Measurements from ENCODE around the gene ARID1B. TPM values are rescaled to one million over a fixed set of nuclear protein-coding genes. Genes with fewer than 3 reads are reported as not detected.

Gene ARID1B
- total RNA-seq, 1 experiment from 2014 or later = 35.6 TPM

DNA sequence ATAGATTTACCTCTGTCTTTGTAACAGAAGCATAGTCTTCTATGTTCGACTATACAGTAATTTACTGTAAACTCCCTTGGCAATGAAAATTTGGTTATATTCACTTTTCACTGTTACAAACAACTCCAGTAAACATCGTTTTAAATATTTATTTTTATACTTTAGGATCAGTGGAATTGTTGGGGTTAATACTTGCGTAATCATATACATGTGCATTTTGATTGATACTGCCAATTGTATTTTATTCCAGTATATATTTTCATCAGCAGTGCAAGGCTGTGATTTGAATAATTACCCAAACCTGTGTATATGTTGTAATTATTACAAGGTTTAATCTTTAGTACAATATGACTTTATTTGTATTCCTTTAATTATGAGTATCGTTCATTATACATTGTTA is 255.7 kb downstream of the ARID1B start (continued):
- TF ChIP-seq, protein P1, sequence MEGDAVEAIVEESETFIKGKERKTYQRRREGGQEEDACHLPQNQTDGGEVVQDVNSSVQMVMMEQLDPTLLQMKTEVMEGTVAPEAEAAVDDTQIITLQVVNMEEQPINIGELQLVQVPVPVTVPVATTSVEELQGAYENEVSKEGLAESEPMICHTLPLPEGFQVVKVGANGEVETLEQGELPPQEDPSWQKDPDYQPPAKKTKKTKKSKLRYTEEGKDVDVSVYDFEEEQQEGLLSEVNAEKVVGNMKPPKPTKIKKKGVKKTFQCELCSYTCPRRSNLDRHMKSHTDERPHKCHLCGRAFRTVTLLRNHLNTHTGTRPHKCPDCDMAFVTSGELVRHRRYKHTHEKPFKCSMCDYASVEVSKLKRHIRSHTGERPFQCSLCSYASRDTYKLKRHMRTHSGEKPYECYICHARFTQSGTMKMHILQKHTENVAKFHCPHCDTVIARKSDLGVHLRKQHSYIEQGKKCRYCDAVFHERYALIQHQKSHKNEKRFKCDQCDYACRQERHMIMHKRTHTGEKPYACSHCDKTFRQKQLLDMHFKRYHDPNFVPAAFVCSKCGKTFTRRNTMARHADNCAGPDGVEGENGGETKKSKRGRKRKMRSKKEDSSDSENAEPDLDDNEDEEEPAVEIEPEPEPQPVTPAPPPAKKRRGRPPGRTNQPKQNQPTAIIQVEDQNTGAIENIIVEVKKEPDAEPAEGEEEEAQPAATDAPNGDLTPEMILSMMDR (IDR thresholded peaks at IDR 0.05 in 2 of 3, conservative IDR thresholded peaks at IDR 0.05 in 1 of 3; ENCODE audit: borderline replicate concordance in 1 of 3, insufficient read depth in 1 of 3, low read depth in 2 of 3, low read length in 2 of 3) = no peak
- no peak for TF ChIP-seq ZFX (IDR thresholded peaks at IDR 0.05)

DNA sequence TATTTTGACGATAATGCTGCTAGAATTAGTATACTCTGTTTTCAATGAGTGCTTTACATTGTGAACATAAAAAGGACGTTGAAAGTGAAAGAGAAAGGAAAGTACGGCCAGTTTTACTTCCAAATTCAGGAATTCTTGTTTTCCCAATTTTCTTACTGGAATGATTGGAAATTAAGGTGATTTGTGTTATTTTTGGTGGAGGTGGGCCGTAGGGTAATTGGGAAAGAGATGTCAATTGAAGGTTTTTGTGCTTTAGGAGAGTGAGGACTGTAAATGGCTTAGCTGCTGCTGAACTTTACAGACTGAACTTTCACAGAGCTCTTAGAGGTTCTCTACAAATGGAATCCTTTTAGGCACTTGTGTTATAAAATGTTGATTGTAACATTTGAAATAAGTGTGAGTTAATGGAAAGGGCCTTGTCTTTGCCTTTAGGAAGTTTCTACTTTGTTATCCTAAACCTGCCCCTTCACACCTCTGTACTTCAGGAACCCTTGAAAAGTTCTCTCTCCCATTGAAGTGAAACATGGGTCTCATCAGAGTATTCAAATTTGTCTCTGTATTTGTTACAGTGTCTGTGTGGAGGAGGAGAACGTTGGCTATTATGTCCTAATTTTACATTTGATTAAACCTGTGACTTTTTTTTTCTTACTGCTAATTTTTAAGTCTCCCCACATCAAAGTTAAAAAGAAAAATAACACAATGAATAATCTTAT is 256.4 kb downstream of the ARID1B start:
- Histone ChIP-seq H3K79me2 (ENCODE audit: insufficient read depth, low read length) (0 out of 2 replicates have a peak, but pooled peaks cover 5% of the 10 kb centered on the region), H3K4me3 (replicated peaks in 1 of 2; ENCODE audit: low read depth in 1 of 2, low read length in 2 of 2) (no peak overlapping the region), H3K9ac (ENCODE audit: low read length) (no peak overlapping the region), H3K9me3 (ENCODE audit: control insufficient read depth in 1 of 2, insufficient read depth in 1 of 2, low read depth in 1 of 2, low read length in 2 of 2) (no peaks in the 10 kb centered on the region), H3K9me2 (ENCODE audit: insufficient read depth) (no peaks in the 10 kb centered on the region), H3K36me3 (ENCODE audit: control insufficient read depth in 1 of 2, insufficient read depth in 2 of 2, low read length in 2 of 2) (no peaks in the 10 kb centered on the region), H3K27ac (ENCODE audit: low read depth, low read length) (no peak overlapping the region), H3K4me1 (ENCODE audit: control insufficient read depth in 1 of 2, insufficient read depth in 2 of 2, low read length in 2 of 2) (0 out of 4 replicates have a peak, but pooled peaks cover 0 to 3% of the 10 kb centered on the region in 2 experiments), H4K20me1 (ENCODE audit: insufficient read depth) (no peaks in the 10 kb centered on the region), H3K27me3 (ENCODE audit: insufficient read depth, low read length) (no peaks in the 10 kb centered on the region), H3K4me2 (ENCODE audit: low read length) (no peak overlapping the region), H2AFZ (ENCODE audit: low read depth, low read length, poor library complexity, severe bottlenecking) (no peak overlapping the region)
- BruUV-seq (replicated peaks) = no TSS peak
- intact Hi-C loops (cut with micrococcal nuclease) = loop anchor here (1.0 to 5.0 kb wide), 2 partner anchors 151 to 244 kb away; no protein-coding TSS in a partner anchor
- ChIA-PET CTCF (interaction anchor here (0.9 to 3.7 kb wide), 3 partner anchors 9 to 241 kb away, joined by 3 to 24 read pairs (median 4); no protein-coding TSS in a partner anchor), POLR2A (no interaction called here), RAD21 (ENCODE audit: low non-redundant PET in 1 of 2, low total read pairs in 2 of 2, uncharacterized antibody in 2 of 2, unreplicated experiment in 2 of 2) (no interaction called here)
- DNase-seq (ENCODE audit: low read depth, low spot score) (no peak), ATAC-seq (no peak)
- TF ChIP-seq JUND (IDR thresholded peaks at IDR 0.05) (no peak), RAD21 (IDR thresholded peaks at IDR 0.05; ENCODE audit: low read depth) (no peak), YY1 (IDR thresholded peaks at IDR 0.05; ENCODE audit: extremely low read depth, insufficient replicate concordance, low read depth, low read length) (no peak), TCF7L2 (IDR thresholded peaks at IDR 0.05; ENCODE audit: borderline replicate concordance, extremely low read depth, insufficient read depth, insufficient read length) (no peak), FOSL1 (IDR thresholded peaks at IDR 0.05; ENCODE audit: low read depth) (no peak), SIN3A (IDR thresholded peaks at IDR 0.05; ENCODE audit: low read depth) (no peak), CEBPB (IDR thresholded peaks at IDR 0.05; ENCODE audit: low read depth) (no peak), SRF (IDR thresholded peaks at IDR 0.05; ENCODE audit: low read depth) (no peak), SP1 (IDR thresholded peaks at IDR 0.05; ENCODE audit: low read depth) (no peak), ELF1 (IDR thresholded peaks at IDR 0.05; ENCODE audit: borderline replicate concordance, low read depth) (no peak), EZH2phosphoT487 (IDR thresholded peaks at IDR 0.05; ENCODE audit: borderline replicate concordance) (no peak)
- TF ChIP-seq, protein P2, sequence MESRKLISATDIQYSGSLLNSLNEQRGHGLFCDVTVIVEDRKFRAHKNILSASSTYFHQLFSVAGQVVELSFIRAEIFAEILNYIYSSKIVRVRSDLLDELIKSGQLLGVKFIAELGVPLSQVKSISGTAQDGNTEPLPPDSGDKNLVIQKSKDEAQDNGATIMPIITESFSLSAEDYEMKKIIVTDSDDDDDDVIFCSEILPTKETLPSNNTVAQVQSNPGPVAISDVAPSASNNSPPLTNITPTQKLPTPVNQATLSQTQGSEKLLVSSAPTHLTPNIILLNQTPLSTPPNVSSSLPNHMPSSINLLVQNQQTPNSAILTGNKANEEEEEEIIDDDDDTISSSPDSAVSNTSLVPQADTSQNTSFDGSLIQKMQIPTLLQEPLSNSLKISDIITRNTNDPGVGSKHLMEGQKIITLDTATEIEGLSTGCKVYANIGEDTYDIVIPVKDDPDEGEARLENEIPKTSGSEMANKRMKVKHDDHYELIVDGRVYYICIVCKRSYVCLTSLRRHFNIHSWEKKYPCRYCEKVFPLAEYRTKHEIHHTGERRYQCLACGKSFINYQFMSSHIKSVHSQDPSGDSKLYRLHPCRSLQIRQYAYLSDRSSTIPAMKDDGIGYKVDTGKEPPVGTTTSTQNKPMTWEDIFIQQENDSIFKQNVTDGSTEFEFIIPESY (IDR thresholded peaks at IDR 0.05; ENCODE audit: extremely low read depth, insufficient replicate concordance, low read length) = no peak
- TF ChIP-seq, protein P3, sequence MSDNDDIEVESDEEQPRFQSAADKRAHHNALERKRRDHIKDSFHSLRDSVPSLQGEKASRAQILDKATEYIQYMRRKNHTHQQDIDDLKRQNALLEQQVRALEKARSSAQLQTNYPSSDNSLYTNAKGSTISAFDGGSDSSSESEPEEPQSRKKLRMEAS (IDR thresholded peaks at IDR 0.05) = no peak
- TF ChIP-seq, protein P4, sequence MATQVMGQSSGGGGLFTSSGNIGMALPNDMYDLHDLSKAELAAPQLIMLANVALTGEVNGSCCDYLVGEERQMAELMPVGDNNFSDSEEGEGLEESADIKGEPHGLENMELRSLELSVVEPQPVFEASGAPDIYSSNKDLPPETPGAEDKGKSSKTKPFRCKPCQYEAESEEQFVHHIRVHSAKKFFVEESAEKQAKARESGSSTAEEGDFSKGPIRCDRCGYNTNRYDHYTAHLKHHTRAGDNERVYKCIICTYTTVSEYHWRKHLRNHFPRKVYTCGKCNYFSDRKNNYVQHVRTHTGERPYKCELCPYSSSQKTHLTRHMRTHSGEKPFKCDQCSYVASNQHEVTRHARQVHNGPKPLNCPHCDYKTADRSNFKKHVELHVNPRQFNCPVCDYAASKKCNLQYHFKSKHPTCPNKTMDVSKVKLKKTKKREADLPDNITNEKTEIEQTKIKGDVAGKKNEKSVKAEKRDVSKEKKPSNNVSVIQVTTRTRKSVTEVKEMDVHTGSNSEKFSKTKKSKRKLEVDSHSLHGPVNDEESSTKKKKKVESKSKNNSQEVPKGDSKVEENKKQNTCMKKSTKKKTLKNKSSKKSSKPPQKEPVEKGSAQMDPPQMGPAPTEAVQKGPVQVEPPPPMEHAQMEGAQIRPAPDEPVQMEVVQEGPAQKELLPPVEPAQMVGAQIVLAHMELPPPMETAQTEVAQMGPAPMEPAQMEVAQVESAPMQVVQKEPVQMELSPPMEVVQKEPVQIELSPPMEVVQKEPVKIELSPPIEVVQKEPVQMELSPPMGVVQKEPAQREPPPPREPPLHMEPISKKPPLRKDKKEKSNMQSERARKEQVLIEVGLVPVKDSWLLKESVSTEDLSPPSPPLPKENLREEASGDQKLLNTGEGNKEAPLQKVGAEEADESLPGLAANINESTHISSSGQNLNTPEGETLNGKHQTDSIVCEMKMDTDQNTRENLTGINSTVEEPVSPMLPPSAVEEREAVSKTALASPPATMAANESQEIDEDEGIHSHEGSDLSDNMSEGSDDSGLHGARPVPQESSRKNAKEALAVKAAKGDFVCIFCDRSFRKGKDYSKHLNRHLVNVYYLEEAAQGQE (IDR thresholded peaks at IDR 0.05; ENCODE audit: low read depth) = no peak
- TF ChIP-seq, protein P5, sequence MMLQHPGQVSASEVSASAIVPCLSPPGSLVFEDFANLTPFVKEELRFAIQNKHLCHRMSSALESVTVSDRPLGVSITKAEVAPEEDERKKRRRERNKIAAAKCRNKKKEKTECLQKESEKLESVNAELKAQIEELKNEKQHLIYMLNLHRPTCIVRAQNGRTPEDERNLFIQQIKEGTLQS (IDR thresholded peaks at IDR 0.05) = no peak
